Measurements from ENCODE around the gene PCDHA9. TPM values are rescaled to one million over a fixed set of nuclear protein-coding genes. Genes with fewer than 3 reads are reported as not detected.
"Not testable (repeated sequence)": the region's sequence is repeated elsewhere in the genome, so short reads cannot be mapped to it uniquely, and the experiment has no call there.

Gene PCDHA9, protein sequence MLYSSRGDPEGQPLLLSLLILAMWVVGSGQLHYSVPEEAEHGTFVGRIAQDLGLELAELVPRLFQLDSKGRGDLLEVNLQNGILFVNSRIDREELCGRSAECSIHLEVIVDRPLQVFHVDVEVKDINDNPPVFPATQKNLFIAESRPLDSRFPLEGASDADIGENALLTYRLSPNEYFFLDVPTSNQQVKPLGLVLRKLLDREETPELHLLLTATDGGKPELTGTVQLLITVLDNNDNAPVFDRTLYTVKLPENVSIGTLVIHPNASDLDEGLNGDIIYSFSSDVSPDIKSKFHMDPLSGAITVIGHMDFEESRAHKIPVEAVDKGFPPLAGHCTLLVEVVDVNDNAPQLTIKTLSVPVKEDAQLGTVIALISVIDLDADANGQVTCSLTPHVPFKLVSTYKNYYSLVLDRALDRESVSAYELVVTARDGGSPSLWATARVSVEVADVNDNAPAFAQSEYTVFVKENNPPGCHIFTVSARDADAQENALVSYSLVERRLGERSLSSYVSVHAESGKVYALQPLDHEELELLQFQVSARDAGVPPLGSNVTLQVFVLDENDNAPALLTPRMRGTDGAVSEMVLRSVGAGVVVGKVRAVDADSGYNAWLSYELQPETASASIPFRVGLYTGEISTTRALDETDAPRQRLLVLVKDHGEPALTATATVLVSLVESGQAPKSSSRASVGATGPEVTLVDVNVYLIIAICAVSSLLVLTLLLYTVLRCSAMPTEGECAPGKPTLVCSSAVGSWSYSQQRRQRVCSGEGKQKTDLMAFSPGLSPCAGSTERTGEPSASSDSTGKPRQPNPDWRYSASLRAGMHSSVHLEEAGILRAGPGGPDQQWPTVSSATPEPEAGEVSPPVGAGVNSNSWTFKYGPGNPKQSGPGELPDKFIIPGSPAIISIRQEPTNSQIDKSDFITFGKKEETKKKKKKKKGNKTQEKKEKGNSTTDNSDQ
- total RNA-seq, result under 0.01 TPM in 2 replicates

DNA sequence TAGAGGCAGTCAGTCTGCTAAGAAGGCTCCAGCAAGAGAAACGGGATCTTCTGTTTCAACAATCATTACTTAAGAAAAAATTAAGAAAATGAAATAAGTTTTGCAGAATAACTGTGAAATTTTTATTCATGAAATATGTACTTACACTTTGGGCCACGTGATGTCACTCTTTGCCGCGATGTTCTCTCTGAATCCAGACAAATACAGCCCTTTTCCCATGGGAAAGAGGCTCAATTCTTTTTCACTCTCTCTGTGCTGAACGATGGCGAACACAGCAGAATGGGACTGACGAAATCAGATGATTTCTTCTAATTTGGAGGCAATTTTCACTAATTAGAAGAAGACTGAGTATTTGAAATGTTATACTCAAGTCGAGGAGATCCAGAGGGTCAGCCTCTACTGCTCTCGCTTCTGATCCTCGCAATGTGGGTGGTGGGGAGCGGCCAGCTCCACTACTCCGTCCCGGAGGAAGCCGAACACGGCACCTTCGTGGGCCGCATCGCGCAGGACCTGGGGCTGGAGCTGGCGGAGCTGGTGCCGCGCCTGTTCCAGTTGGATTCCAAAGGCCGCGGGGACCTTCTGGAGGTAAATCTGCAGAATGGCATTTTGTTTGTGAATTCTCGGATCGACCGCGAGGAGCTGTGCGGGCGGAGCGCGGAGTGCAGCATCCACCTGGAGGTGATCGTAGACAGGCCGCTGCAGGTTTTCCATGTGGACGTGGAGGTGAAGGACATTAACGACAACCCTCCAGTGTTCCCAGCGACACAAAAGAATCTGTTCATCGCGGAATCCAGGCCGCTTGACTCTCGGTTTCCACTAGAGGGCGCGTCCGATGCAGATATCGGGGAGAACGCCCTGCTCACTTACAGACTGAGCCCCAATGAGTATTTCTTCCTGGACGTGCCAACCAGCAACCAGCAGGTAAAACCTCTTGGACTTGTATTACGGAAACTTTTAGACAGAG, at the start of gene PCDHA9:
Gene PCDHA9 (plus strand): TSS at position 244 of the 964 bp plus-strand sequence. CDS start 114 bp downstream, at position 358.
- not testable (repeated sequence) for DNase-seq (ENCODE audit: low read depth); H3K4me3 ChIP-seq (ENCODE audit: low read depth, low read length)

DNA sequence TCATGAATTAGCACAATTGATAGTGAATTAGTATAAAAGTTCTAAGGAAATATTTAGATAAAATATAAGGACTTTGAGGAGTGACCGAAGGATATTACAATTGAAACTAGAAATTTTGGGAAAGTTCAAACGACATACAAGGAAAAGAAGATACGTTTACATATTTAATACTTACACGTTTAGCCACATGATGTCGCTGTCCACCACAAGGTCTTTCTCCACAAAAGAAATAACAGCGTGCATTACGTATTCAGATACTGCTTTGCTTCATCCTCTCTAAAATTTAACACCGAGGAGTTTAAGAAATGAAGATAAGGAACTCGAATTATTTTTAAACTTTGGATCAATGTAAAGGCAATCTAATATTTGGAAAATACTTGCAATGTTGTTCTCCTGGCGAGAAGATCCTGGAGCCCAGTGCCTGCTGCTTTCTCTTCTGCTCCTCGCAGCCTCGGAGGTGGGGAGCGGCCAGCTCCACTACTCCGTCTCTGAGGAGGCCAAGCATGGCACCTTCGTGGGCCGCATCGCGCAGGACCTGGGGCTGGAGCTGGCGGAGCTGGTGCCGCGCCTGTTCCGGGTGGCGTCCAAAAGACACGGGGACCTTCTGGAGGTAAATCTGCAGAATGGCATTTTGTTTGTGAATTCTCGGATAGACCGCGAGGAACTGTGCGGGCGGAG, 47.2 kb upstream of the PCDHA9 start, which contains the start of gene PCDHA3:
Gene PCDHA3 (plus strand): TSS at position 242 of the 678 bp plus-strand sequence.
- TF ChIP-seq CTCF (IDR thresholded peaks at IDR 0.05; ENCODE audit: insufficient read depth, low read depth, low read length), result peak; percentile 35
- DNase-seq (ENCODE audit: low read depth), result peak; percentile 39
- peak within 1 kb of the TSS; percentile 40 for H3K4me3 ChIP-seq (ENCODE audit: low read depth, low read length)

- peak overlapping the region; percentile 40 for H3K4me3 ChIP-seq (ENCODE audit: low read depth, low read length)
- DNase-seq (ENCODE audit: low read depth), result no peak
- peak; percentile 30 for TF ChIP-seq CTCF (IDR thresholded peaks at IDR 0.05; ENCODE audit: insufficient read depth, low read depth, low read length)
Observed at GRCh38 chr5:140801494-140801841, 46.7 kb upstream of the PCDHA9 start.

- DNase-seq (ENCODE audit: low read depth); H3K4me3 ChIP-seq (ENCODE audit: low read depth, low read length): not testable (repeated sequence)
Observed at GRCh38 chr5:140802381-140802780, 45.8 kb upstream of the PCDHA9 start.

DNA sequence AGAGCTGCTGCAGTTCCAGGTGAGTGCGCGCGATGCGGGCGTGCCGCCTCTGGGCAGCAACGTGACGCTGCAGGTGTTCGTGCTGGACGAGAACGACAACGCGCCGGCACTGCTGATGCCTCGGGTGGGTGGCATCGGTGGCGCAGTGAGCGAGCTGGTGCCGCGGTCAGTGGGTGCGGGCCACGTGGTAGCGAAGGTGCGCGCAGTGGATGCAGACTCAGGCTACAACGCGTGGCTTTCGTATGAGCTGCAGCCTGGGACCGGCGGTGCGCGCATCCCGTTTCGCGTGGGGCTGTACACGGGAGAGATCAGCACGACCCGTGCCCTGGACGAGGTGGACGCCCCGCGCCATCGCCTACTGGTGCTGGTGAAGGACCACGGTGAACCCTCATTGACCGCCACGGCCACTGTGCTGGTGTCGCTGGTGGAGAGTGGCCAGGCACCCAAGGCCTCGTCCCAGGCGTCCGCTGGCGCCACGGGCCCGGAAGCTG, 45.4 kb upstream of the PCDHA9 start:
- no peak for DNase-seq (ENCODE audit: low read depth)
- no peak for TF ChIP-seq CTCF (IDR thresholded peaks at IDR 0.05; ENCODE audit: insufficient read depth, low read depth, low read length)
- H3K4me3 ChIP-seq (ENCODE audit: low read depth, low read length), result no peak overlapping the region

GRCh38 chr5:140806834-140807775, 41.1 kb upstream of the PCDHA9 start, which contains the start of gene PCDHA4:
Gene PCDHA4, plus strand, starts transcription at chr5:140807068.
- peak within 1 kb of the TSS; percentile 32 for H3K4me3 ChIP-seq (ENCODE audit: low read depth, low read length)
- DNase-seq (ENCODE audit: low read depth), result peak; percentile 19
- TF ChIP-seq CTCF (IDR thresholded peaks at IDR 0.05; ENCODE audit: insufficient read depth, low read depth, low read length), result peak; percentile 38

GRCh38 chr5:140808241-140808888, 39.8 kb upstream of the PCDHA9 start:
- not testable (repeated sequence) for DNase-seq (ENCODE audit: low read depth); H3K4me3 ChIP-seq (ENCODE audit: low read depth, low read length)

Data from fibroblast of villous mesenchyme (primary cell).